ENCODE results near the gene TMEM74B. TPM values are rescaled to one million over a fixed set of nuclear protein-coding genes. Genes with fewer than 3 reads are reported as not detected.

The TMEM74B gene
- total RNA-seq, 1 experiment from 2014 or later, result 6.3 TPM

- no peaks in the 10 kb centered on the region for H3F3A ChIP-seq (ENCODE audit: low read length, unreplicated experiment)
- H3K4me1 ChIP-seq (ENCODE audit: insufficient read depth, low read length), result peaks cover 4% of the 10 kb centered on the region; the same call in 1 of the 2 replicates
- ChIA-PET CTCF (no interaction called here), POLR2A (ENCODE audit: unreplicated experiment) (no interaction called here)
- no peak overlapping the region for H3K9ac ChIP-seq (ENCODE audit: low read length)
- no peaks in the 10 kb centered on the region for H3K9me2 ChIP-seq (replicated peaks; ENCODE audit: low read length)
- no peak overlapping the region for H3K27ac ChIP-seq (ENCODE audit: low read length)
- H3K79me2 ChIP-seq (ENCODE audit: low read length), result no peaks in the 10 kb centered on the region
- no peak for TF ChIP-seq EZH2phosphoT487 (IDR thresholded peaks at IDR 0.05; ENCODE audit: borderline replicate concordance, low read length)
- TF ChIP-seq CTCF (conservative IDR thresholded peaks at IDR 0.05; ENCODE audit: low read depth, low read length), result no peak
- no peak for TF ChIP-seq EZH2 (IDR thresholded peaks at IDR 0.05; ENCODE audit: low read length, unreplicated experiment)
- H3K4me2 ChIP-seq (ENCODE audit: low read length), result no peak overlapping the region
- H3K27me3 ChIP-seq (ENCODE audit: low read length), result peaks cover 35% of the 10 kb centered on the region
- no peak overlapping the region for H3K4me3 ChIP-seq (ENCODE audit: low read length)
- no peaks in the 10 kb centered on the region for H3K9me3 ChIP-seq (ENCODE audit: low read length)
- intact Hi-C loops (cut with micrococcal nuclease), result loop anchor here (10.0 kb wide), 2 partner anchors 234 to 374 kb away; no protein-coding TSS in a partner anchor
- H2AFZ ChIP-seq (ENCODE audit: low read length), result no peak overlapping the region
- no peak for DNase-seq
- ATAC-seq, result no peak
- no peaks in the 10 kb centered on the region for H3K36me3 ChIP-seq (ENCODE audit: low read depth, low read length)
- BruUV-seq (replicated peaks), result no TSS peak
- H4K20me1 ChIP-seq (ENCODE audit: low read length), result no peaks in the 10 kb centered on the region
These were observed 3.6 kb upstream of the TMEM74B start for GRCh38 chr20:1188347-1188746.

- Histone ChIP-seq H3K27me3 (ENCODE audit: low read length) (peaks cover 35% of the 10 kb centered on the region), H3K9me3 (ENCODE audit: low read length) (no peaks in the 10 kb centered on the region), H3F3A (ENCODE audit: low read length, unreplicated experiment) (no peaks in the 10 kb centered on the region), H3K4me2 (ENCODE audit: low read length) (no peak overlapping the region), H3K27ac (ENCODE audit: low read length) (no peak overlapping the region), H3K4me1 (ENCODE audit: insufficient read depth, low read length) (peaks cover 4% of the 10 kb centered on the region; the same call in 1 of the 2 replicates), H3K9ac (ENCODE audit: low read length) (no peak overlapping the region), H3K36me3 (ENCODE audit: low read depth, low read length) (no peaks in the 10 kb centered on the region), H3K9me2 (replicated peaks; ENCODE audit: low read length) (no peaks in the 10 kb centered on the region), H3K79me2 (ENCODE audit: low read length) (no peaks in the 10 kb centered on the region), H2AFZ (ENCODE audit: low read length) (no peak overlapping the region), H3K4me3 (ENCODE audit: low read length) (no peak overlapping the region), H4K20me1 (ENCODE audit: low read length) (no peaks in the 10 kb centered on the region)
- TF ChIP-seq EZH2phosphoT487 (IDR thresholded peaks at IDR 0.05; ENCODE audit: borderline replicate concordance, low read length), result no peak
- no peak for TF ChIP-seq EZH2 (IDR thresholded peaks at IDR 0.05; ENCODE audit: low read length, unreplicated experiment)
- TF ChIP-seq CTCF (conservative IDR thresholded peaks at IDR 0.05; ENCODE audit: low read depth, low read length), result no peak
- intact Hi-C loops (cut with micrococcal nuclease), result loop anchor here (10.0 kb wide), 2 partner anchors 233 to 373 kb away; no protein-coding TSS in a partner anchor
- BruUV-seq (replicated peaks), result no TSS peak
- no peak for DNase-seq
- no peak for ATAC-seq
- ChIA-PET POLR2A (ENCODE audit: unreplicated experiment) (no interaction called here), CTCF (interaction anchor here (0.5 kb wide), 1 partner anchor 23 kb away, joined by 3 read pairs; no protein-coding TSS in a partner anchor)
These were observed 2.9 kb upstream of the TMEM74B start for GRCh38 chr20:1187605-1188171.

- Histone ChIP-seq H3K9me3 (ENCODE audit: low read length) (no peaks in the 10 kb centered on the region), H3K9me2 (replicated peaks; ENCODE audit: low read length) (no peaks in the 10 kb centered on the region), H3K79me2 (ENCODE audit: low read length) (no peaks in the 10 kb centered on the region), H3F3A (ENCODE audit: low read length, unreplicated experiment) (no peaks in the 10 kb centered on the region), H3K4me2 (ENCODE audit: low read length) (peak overlapping the region; percentile 81), H3K36me3 (ENCODE audit: low read depth, low read length) (no peaks in the 10 kb centered on the region), H2AFZ (ENCODE audit: low read length) (peak overlapping the region; percentile 52; the same call in 1 of the 2 replicates), H3K27me3 (ENCODE audit: low read length) (peaks cover 28% of the 10 kb centered on the region), H3K9ac (ENCODE audit: low read length) (no peak overlapping the region), H4K20me1 (ENCODE audit: low read length) (no peaks in the 10 kb centered on the region), H3K27ac (ENCODE audit: low read length) (no peak overlapping the region), H3K4me3 (ENCODE audit: low read length) (no peak overlapping the region), H3K4me1 (ENCODE audit: insufficient read depth, low read length) (peaks cover 4% of the 10 kb centered on the region; the same call in 1 of the 2 replicates)
- DNase-seq, result no peak
- ChIA-PET CTCF (no interaction called here), POLR2A (ENCODE audit: unreplicated experiment) (no interaction called here)
- ATAC-seq, result no peak
- intact Hi-C loops (cut with micrococcal nuclease), result loop anchor here (10.0 kb wide), 2 partner anchors 232 to 372 kb away; no protein-coding TSS in a partner anchor
- TF ChIP-seq EZH2phosphoT487 (IDR thresholded peaks at IDR 0.05; ENCODE audit: borderline replicate concordance, low read length), result no peak
- TF ChIP-seq CTCF (conservative IDR thresholded peaks at IDR 0.05; ENCODE audit: low read depth, low read length), result no peak
- no peak for TF ChIP-seq EZH2 (IDR thresholded peaks at IDR 0.05; ENCODE audit: low read length, unreplicated experiment)
- BruUV-seq (replicated peaks), result no TSS peak
These were observed 1.7 kb upstream of the TMEM74B start for GRCh38 chr20:1186367-1186991.

All from PC-3 (cell line).